ENCODE data around the gene TTC24.
A peak's percentile ranks its signal among the peaks of the same experiment; 100 is the strongest.
"Not testable (repeated sequence)": the region's sequence is repeated elsewhere in the genome, so short reads cannot be mapped to it uniquely, and the experiment has no call there.

The TTC24 gene

DNA sequence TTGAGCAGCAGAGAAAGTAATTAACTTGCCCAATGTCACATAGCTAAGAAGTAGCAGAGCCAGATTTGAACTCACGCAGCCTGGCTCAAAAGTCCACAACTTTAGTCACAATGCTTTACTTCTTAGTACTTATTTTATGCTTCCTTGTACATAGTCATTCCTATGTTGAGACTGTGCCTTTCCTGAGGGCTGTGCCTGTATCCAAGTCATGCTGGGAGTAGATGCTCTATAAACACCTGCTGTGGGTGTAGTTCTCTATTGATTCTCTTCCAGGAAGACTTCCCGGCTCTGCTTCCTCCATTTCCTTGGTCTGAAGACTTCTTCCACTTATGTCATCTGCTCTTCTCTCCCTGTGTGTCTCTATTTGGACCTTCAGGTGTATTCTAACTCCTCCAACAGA lies 23.8 kb upstream of the TTC24 start:
- DNase-seq: no peak

DNA sequence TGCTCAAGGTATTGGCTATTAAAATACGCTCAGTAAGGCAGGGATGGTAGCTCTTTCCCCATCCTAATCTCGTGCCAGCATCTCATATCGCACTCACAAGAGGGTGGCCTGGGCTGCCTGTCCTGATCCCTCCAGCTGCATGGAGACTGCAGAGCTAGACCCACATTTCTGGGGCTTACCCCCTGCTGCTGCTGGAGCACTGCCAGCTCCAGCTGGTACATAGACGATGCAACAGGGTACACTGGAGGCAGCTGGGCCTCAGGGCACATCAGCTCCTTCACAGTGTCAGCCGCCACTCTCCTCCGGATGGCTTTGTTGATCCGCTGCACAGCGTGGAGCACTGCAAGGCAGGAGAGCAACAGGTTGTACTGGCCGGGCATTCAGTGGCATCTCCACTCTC lies 23.2 kb upstream of the TTC24 start:
- no peak for DNase-seq

DNA sequence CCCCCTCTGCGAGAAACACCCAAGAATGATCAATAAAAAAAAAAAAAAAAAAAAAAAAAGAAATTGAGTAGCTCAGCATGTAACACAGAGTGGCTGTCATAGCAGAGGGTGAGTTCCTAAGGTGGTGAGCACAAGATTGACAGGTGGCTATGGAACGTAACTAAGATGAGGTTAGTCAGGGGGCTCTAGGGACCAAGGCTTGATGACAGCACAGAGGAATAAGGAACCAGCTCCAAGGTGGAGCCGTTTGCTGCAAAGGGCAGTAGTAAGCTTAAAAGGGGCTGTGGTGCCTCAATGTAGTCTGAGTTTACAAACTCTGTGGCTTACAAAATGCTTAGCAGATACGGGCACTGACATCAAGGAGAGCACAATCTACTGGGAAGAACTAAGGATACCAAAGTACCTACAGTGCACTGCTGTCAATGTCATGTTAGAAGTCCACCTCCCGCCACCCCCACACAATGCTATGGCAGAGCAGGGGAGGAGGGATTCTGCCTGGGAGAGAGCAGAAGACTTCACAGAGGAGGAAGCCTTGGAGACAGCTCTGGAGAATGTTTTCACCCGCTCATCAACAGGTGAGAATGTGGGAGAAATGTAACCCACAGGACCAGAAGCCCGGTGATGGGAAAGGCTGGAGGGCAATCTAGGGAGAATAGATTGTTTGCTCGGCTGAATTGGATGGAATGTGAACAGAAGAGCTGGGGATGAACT lies 20.3 kb upstream of the TTC24 start:
- no peak for DNase-seq

DNA sequence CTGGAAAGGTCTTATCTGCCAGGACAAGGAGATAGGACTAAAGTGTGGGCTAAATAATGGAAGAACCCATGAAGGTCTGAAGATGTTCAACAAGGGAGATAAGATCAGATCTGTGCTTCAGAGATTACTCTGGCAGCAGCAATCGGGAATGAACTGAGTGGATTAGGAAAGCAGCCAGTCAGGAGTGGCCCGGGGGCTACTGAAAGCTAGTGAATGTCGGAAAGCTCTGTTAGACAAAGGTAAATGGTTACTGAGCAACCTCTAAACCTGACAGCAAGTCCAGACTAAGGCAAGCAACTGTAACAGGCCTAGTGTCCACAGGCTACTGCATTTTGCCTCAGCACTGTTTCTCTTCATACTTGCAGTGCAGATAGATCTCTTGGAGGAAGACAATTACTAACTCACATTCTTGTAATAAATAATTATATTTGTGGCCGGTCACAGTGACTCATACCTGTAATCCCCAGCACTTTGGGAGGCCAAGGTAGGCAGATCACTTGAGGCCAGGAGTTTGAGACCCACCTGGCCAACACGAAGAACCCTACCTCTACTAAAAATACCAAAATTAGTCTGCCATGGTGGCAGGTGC lies 19.6 kb upstream of the TTC24 start:
- no peak for DNase-seq

DNA sequence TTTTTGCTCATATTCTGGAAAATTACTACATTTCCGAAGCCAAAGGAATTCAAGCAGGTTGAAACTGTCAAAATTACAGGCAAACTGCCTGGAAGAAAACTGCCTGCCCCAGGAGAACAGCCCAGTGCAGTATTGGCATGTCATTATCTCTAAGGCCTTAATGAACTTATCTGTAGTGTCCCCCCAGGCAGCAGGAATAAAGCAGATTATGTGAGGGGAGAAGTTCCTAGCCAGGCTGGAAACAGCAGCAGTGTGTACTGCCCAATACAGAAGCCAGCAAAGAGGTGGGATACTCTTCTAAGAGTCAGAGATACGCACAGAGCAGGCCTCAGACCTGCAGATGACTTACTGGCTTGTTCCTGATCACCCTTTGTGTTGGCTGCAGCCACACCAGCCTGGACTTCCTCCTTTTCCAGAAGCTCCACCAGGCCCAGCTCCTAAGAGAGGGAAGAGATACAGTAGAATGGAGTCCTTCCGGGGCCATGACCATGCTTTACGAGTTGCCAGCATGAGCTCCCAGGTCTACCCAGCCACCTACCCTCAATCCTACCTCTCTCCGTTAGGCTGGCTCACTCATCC lies 18.8 kb upstream of the TTC24 start:
- DNase-seq: no peak

DNA sequence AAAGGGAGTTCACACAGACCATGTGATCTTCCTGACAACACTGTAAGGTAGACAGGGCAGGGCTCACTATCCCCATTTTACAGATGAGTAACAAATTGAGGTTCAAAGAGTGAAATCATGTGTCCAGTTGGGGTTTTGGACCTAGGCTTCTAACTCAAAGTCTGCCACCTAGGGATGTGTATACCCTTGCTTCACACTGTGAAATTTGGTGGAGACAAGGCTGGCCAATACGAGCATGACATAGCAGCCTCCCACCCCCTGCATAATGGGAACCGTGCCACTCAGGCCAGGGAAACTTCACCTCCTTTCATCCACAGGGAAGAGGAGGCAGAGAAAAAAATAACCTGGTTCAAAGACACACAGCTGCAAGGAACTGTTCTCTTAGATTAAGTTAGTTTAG lies 14.0 kb upstream of the TTC24 start:
- no peak for DNase-seq

DNA sequence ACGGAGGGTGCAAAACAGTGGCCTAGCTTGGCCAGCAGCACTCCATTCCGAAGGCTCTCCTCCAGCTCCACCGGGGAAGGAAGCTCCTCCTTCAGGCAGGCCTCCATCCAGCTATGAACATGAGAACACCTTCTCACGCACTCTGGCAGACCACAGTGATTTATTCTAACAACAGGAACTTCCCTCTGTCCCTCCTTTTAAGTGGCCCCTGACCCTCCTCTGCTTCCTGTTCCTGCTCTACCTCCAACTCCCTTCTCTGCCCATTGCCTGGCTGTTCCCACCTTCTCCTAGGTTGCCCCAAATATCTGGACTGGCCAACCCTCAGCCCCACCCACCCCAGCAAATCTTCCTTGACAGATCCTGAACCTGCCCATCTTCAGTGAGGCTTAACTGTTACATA lies 13.1 kb upstream of the TTC24 start:
- no peak for DNase-seq

DNA sequence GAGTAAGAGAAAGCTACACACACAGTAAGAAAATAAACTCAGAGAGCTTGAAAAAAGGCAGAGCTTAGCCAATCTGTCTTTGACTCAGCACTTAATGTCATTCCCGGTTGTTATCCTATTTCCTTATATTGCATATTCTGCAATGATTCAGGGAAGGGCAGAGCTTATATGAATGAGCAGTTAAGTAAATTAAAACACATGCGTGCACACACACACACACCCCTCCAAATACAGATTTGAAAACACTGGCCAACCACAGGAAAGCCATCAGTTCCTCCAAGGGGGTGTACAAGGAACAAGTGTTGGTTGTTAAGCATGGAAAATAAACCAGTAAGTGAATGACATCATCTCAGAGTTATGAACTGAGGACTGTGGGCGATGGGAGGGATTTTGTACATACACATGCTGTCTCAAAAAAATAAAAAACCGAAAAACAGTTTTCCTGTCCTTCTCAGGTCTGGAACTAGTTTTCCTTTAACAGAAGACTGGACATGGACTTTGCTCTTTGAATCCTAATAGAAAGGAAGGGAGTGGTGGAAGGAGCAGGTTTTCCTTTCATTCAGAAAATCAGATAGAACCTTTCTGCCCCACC lies 8.2 kb upstream of the TTC24 start:
- DNase-seq: no peak

DNA sequence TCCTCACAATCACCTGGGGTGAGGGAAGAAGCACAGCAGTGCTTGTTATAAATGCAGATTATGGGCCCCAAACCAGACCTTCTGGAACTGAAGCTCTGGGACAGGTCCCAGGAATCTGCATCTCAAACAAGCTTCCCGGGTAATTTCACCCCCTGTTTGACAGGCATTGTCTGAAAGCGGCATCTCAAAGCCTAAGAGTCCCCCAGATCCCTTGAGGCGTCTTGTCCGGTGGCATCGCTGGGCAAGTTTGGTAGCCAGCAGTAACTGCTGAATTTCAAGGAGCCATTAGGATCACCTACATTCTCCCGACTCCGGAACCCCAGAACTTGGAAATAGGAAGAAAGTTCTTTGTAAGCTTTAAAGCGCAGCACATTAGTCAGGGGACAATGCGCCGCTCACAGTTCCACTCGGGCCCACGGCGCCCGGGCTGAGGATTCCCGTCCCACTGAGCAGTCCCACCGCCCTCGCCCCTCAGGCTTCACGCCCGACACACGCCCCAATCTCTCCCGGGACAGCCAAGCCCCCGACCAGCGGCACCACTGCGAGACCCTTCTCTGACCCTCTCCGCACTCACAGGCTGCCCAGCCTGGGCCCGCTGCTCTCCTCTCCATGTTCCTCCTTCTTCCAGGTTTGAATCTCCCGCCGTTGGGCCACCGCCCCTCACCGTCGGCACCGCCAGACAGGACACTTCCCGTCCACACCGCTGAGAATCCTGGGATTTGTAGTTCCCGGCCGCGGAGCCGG lies 7.4 kb upstream of the TTC24 start, which contains the start of gene IQGAP3:
TSS of gene IQGAP3 (minus strand) at position 647 of the 744 bp plus-strand sequence. CDS start at position 611, 36 bp downstream.
- DNase-seq: peak; percentile 53 to 63

DNA sequence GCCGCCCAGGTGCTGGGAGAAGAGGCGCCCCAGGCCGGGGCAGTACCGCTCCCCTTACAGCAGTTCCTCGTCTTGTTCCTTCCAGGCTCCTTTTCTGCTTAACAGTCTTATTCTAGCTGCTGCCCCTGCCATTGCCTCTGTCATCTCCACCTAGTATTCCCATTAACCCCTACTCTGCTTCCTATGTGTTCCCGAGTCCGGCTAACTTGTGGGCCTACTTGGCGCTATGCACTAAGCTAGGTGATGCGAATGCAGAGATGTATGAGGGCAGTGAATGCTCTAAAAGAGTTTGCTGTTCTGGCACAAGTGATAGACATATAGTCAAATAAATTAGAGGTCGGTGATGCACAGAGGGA lies 6.9 kb upstream of the TTC24 start:
- DNase-seq: no peak

DNA sequence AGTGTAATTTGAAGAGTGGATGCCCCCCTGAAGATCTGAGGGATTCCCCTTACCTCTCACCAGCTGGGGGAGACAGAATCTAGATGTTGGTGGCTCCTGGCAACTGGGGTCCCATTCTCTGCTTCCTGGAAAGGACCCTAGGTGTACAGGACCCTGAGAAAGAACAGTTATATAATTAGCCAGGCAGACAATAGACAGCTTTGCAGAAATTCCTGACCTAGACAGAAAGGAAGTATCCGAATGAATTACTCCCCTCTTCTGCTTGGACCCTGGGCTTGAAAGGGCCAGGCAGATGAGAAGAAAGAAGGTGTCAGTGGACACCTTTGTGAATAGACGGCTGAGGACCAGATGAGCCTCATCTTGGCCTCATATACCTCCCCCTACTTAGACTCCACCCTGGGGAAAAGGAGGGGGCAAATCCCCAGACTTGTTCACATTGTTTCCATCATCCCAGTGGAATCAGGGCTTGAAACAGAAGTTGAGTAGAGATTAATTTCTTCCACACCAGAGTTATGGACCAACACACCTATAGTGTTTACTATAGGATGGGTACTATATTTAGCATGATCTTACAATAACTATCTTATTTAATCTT lies 5.4 kb upstream of the TTC24 start:
- no peak for DNase-seq

DNA sequence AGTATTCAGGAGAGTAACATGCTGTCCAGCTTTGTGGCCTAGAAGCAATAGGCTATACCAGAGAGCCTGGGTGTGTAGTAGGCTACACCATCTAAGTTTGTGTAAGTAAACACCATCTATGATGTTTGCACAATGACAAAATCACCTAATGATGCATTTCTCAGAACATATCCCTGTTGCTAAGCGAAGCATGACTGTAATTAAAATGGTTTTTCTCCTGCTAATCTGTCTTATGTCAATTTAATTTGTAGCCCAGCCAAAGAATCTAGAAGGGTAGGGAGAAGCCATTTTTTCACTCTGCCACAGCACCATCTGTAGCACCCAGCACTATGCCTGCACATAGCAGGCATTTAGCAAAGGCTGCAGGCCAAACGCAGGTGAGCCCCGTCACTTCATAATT lies 2.0 kb upstream of the TTC24 start:
- DNase-seq: no peak

DNA sequence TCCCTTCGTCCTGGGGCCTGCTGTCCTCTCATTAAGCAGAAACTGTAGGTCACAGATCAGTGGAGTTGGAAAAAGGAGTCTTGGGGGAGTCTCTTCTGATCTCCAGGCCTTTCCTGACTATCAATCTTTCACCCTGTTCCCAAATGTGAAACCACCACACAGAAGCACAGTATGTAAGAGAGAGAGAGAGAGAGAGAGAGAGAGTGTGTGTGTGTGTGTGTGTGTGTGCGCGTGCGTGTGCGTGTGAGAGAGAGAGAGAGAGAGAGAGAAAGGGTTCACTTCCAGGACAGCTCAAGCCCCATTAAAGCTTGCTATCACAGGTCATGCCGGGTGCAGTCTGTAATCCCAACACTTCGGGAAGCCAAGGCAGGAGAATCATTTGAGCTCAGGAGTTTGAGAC lies 1.5 kb upstream of the TTC24 start:
- DNase-seq: no peak

DNA sequence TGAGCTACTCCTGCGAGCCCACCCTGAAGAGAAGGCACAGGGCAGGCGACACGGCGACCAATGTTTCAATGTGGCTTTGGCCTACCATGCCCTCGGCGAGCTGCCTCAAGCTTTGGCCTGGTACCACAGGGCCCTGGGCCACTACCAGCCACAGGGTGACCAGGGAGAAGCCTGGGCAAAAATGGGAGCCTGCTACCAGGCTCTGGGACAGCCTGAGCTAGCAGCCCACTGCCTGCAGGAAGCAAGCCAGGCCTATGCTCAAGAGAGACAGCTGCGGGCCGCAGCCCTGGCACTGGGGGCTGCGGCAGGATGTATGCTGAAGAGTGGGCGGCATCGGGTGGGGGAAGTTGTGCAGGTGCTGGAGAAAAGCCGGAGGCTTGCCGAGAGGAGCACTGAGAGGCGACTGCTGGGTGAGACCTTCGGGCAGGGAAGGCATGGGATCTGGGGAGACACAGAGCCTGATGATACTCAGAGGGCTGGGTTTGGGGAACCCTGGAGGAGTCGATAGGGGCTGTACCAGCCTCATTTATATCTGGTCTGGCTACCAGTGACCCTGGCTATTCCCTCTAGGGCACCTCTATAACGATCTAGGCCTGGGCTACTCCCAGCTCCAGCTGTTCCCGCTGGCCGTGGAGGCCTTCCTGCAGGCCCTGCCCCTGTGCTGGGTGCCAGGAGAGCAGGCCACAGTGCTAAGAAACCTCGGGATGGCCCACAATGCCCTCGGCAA lies 2.3 kb downstream of the TTC24 start:
- no peak for DNase-seq

DNA sequence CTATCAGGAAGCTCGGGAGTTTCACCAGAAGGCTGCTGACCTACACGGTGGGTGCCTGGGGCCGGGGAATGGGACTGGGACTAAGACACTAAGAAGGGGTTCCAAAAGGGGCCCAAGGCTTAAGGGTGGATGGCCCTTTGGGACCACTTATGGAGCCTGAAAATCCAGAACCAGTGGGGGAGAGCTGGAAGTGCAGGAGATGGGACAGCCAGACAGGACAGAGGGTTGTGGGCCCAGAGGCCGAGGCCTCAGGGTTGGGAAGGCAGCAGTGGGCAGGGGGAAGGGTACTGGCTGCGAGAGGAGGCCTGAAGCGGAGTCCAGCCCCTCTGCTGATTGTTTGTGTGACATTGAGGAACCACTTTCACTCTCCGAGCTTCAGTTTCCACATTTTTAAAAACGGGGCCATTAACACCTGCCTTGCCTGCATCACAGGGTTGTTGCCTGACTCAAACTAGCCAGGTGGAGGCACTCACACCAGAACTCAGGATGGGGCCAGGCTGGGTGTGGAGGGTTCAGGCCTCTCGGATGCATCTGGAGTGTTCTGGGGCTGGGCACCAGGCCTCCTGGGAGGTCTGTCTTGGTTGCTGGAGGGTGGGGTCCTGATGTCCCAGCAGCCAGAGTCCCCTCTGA lies 3.0 kb downstream of the TTC24 start:
- no peak for DNase-seq

DNA sequence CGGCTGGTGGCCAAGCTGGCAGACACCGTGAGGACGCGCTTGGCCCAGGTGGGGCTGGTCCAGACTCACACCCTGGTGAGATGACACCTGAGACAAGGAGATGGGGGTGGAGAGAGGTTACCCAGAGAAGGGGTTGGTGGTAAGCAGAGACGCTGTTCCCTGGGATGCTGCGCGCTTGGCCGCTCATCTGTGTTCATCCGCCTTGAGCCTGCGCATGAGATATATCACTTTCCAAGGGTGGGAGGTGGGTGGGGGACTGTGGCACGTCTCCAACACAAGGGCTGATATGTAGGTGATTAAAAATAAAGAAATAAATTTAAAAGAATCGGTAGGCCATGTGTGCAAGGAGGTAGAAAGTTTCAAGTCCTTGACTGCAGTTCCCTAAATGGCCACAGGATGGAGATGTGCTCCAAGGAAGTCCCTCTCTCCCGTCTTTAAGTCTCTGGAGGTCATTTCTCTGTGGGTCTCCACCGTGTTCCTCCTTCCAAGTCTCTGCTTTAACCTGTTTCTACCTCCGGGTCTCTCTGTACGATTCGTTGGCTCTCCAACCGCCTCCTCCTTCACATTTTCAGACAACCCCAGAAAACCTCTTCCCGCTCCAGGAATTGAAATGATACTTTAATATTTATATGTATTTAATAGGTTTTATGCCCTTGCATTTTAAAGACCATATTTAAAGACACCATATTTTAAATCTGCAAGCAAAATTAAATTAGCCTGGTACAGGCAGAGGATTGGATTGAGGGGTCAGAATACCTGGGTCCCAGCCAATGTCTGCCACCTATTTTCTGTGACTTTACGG lies 4.5 kb downstream of the TTC24 start:
- DNase-seq: peak; percentile 58 to 62

DNA sequence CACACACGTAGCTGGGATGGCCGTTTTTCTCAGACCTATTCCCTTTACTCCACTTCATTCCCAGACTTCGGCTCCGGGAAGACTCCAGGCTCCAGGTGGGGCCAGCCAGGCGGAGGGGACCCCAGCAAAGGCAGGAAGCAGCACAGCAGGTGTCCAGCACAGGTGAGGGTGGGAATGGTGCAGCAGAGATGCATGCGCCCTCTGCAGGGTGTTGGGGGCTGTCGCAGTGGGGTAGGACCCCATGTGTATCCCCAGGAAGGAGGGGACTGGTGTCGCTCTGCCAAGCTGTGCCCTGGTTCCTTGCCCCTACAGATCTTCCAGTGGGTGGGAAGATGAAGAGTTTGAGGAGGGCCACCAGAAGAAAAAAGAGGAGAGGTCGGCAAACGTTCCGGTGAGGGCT lies 5.3 kb downstream of the TTC24 start:
- no peak for DNase-seq

DNA sequence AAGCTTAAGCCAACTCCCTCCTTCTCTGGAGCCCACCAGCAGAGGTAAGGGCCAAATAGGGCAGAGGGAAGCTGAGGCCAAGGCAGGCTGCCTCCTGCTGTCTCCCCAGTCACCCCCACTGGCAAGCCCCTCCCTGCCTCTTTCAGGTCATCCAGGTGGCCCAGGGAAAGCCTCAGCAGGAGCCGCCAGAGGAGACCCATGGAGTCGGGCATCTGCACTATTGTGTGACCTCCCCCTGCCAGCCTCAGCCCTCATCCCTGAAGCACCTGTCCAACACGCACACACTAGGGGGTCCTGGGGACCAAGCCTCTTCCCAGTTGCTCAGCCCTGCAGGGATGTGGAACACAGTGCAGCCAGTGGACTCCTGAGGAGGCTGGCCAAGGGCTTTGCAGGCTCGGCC lies 6.8 kb downstream of the TTC24 start:
- no peak for DNase-seq

DNA sequence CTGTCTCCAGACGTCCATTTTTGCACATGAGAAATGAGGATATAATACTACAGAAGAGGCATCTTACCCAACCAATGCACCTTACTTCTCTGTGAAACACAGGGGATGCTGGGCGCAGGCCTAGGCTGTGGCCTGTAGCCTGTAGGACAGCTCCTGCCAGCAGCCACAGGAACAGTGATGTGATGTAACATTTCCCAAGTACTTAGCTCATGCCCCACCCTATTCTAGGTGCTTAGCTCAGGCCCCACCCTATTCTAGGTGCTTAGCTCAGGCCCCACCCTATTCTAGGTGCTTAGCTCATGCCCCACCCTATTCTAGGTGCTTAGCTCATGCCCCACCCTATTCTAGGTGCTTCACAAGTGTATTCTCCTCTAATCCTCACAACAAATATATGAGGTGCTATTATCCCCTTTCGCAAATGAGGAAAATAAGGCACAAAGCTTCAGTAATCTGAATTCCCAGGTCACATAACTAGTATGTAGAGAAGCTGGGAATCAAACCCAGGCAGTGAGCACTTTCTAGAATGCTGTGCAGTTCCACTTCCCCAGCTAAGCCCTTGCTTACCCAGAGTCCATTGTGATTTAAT lies 7.5 kb downstream of the TTC24 start:
- DNase-seq: no peak

DNA sequence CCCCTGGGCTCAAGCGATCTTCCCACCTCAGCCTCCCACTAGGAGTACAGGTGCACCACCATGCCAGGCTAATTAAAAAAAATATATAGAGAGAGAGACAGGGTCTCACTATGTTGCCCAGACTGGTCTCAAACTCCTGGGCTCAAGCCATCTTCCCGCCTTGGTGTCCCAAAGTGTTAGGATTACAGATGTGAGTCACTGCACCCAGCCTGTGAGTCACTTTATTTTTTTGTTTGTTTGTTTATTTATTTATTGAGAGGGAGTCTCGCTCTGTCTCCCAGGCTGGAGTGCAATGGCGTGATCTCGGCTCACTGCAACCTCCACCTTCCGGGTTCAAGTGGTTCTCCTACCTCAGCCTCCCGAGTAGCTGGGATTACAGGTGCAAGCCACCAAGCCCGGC lies 8.4 kb downstream of the TTC24 start:
- DNase-seq: not testable (repeated sequence)

DNA sequence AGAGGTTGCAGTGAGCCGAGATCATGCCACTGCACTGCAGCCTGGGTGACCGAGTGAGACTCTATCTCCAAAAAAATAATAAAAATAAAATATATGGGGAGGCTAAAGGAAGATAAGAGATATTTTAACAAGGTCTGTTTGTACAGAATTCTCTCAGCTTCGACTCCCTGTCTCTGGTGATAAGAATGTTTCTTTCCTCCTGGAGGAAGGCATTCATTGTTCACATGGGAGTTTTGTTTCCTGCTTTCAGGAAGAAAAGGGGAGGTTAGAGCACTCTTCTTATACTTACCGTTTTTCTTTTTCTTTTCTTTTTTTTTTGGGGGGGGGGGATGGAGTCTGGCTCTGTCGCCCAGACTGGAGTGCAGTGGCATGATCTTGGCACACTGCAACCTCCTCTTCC lies 10.0 kb downstream of the TTC24 start:
- DNase-seq: no peak

All from hippocampal formation (tissue), 2 donors.